OCI-LY7 (cell line): ENCODE measurements around the gene CDK19. TPM values are rescaled to one million over a fixed set of nuclear protein-coding genes. Genes with fewer than 3 reads are reported as not detected.
"Not testable (repeated sequence)": the region's sequence is repeated elsewhere in the genome, so short reads cannot be mapped to it uniquely, and the experiment has no call there.

Experiments
- BruUV-seq: library from RNA; stranded (reverse); fragments of 400-500 nt; replicated peaks from 2 replicates; lab custom pipeline; 2021; lab: Mats Ljungman, UMichigan
- CTCF ChIA-PET: fragments of 300-600 bp; sonication (Branson Sonifier 250); formaldehyde crosslinking; loops from one replicate; lab custom pipeline; 2022; ENCODE audit warnings: antibody characterized with exemption; ENCODE audit not compliant: unreplicated experiment; lab: Charles Lee
- POLR2A ChIA-PET: fragments of 300-600 bp; sonication (Branson Sonifier 250); formaldehyde crosslinking; loops from one replicate; lab custom pipeline; 2022; ENCODE audit warnings: antibody characterized with exemption; lab: Charles Lee
- DNase-seq: peaks from one replicate; pipeline ENCODE4 v3.0.0-alpha.2; 2015; ENCODE audit warnings: low spot score
- H2AFZ ChIP-seq: fragments of 200-600 bp; sonication (generic), shearing (Covaris generic); 2 replicates; pipeline ENCODE4 v1.6.1; 2014; ENCODE audit warnings: mild to moderate bottlenecking, antibody characterized with exemption, low read length, moderate library complexity
- H3K27ac ChIP-seq: fragments of 200-600 bp; sonication (generic); 2 replicates; pipeline ENCODE4 v1.5.1; 2014; ENCODE audit warnings: mixed run types, low read depth, mild to moderate bottlenecking, moderate library complexity, low read length, inconsistent platforms; ENCODE audit not compliant: poor library complexity, severe bottlenecking
- H3K36me3 ChIP-seq: fragments of 200-600 bp; sonication (generic); 2 replicates; pipeline ENCODE4 v1.6.1; 2014; ENCODE audit warnings: mild to moderate bottlenecking, antibody characterized with exemption, low read length, moderate library complexity, mixed read lengths; ENCODE audit not compliant: insufficient read depth
- H3K4me1 ChIP-seq: fragments of 200-600 bp; sonication (generic); 2 replicates; pipeline ENCODE4 v1.5.1; 2014; ENCODE audit warnings: mild to moderate bottlenecking, low read length; ENCODE audit not compliant: insufficient read depth, poor library complexity, severe bottlenecking
- H3K4me2 ChIP-seq: fragments of 200-600 bp; sonication (generic); 2 replicates; pipeline ENCODE4 v1.6.1; 2014; ENCODE audit warnings: mild to moderate bottlenecking, low read length
- H3K4me3 ChIP-seq: fragments of 200-600 bp; sonication (generic); 2 replicates; pipeline ENCODE4 v1.5.1; 2014; ENCODE audit warnings: mild to moderate bottlenecking, low read depth, low read length; ENCODE audit not compliant: poor library complexity, severe bottlenecking
- H3K79me2 ChIP-seq: fragments of 200-600 bp; sonication (generic); 2 replicates; pipeline ENCODE4 v1.6.1; 2016; ENCODE audit warnings: low read depth, mild to moderate bottlenecking, low read length, moderate library complexity, mixed read lengths; ENCODE audit not compliant: insufficient read depth
- H3K9me2 ChIP-seq: fragments of 200-600 bp; sonication (generic); 2 replicates; pipeline ENCODE4 v1.6.1; 2016; ENCODE audit warnings: mild to moderate bottlenecking, low read length, mixed read lengths; ENCODE audit not compliant: insufficient read depth
- H3K9me3 ChIP-seq: fragments of 200-600 bp; sonication (generic); 2 replicates; pipeline ENCODE4 v1.6.1; 2014; ENCODE audit warnings: mild to moderate bottlenecking, mixed run types, low read length, mixed read lengths
- H4K20me1 ChIP-seq: fragments of 200-600 bp; sonication (generic); 2 replicates; pipeline ENCODE4 v1.6.1; 2014; ENCODE audit warnings: mild to moderate bottlenecking, antibody characterized with exemption, low read length, moderate library complexity, mixed read lengths; ENCODE audit not compliant: insufficient read depth
- EZH2phosphoT487 ChIP-seq: fragments of 200-600 bp; sonication (generic); IDR thresholded peaks from 2 replicates; pipeline ENCODE4 v1.6.1; 2018; ENCODE audit warnings: low read depth, borderline replicate concordance, mild to moderate bottlenecking, mixed run types, antibody characterized with exemption, low read length, moderate library complexity, mixed read lengths
- intact Hi-C: fragments of 100-400 bp; cut with micrococcal nuclease; formaldehyde crosslinking; loops from one replicate; pipeline ENCODE4 v1.10.0; 2022; ENCODE audit not compliant: unreplicated experiment
- total RNA-seq, 2 experiments: library from RNA; depleted of rRNA in 1 of 2; stranded (reverse); fragments of >200 nt in 1 of 2; shearing (Covaris generic) in 1 of 2; gene quantifications; 2 replicates each; pipeline ENCODE4 v1.2.3, GENCODE V29; 2014 to 2022
- TF ChIP-seq, protein P1 (sequence below): fragments of 200-600 bp; sonication (generic); conservative IDR thresholded peaks from 2 replicates; pipeline ENCODE4 v1.5.1; 2014; ENCODE audit warnings: mild to moderate bottlenecking, antibody characterized with exemption, low read length, moderate library complexity, mixed read lengths

Gene CDK19
- total RNA-seq, 2 experiments from 2014 or later, result 15.4 to 35.6 TPM

DNA sequence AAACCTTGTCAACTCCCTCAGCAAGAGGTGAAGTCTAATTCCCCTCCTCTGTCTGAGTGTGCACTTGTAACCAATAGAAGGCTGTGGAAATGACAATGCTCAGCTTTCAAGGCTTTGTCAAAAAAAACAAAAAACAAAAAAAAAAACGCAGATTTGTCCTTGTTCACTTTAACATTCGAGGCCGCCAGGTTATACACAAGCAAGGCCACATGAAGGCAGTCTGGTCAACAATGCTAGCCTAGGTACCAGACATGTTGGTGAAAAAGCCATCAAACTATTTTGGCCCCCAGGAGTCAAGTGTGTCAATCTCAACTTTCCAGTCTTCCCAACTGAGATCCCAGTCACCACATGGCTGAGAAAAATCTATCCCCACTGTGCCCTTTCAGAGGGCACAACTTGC lies 92.3 kb downstream of the CDK19 start:
- H3K9me2 ChIP-seq, result no peaks in the 10 kb centered on the region
- DNase-seq, result no peak
- POLR2A ChIA-PET, result no interaction called here
- no peak overlapping the region for H2AFZ ChIP-seq
- no peak overlapping the region for H3K4me3 ChIP-seq
- H3K4me2 ChIP-seq, result no peak overlapping the region
- no peaks in the 10 kb centered on the region for H3K79me2 ChIP-seq
- TF ChIP-seq, protein P1, sequence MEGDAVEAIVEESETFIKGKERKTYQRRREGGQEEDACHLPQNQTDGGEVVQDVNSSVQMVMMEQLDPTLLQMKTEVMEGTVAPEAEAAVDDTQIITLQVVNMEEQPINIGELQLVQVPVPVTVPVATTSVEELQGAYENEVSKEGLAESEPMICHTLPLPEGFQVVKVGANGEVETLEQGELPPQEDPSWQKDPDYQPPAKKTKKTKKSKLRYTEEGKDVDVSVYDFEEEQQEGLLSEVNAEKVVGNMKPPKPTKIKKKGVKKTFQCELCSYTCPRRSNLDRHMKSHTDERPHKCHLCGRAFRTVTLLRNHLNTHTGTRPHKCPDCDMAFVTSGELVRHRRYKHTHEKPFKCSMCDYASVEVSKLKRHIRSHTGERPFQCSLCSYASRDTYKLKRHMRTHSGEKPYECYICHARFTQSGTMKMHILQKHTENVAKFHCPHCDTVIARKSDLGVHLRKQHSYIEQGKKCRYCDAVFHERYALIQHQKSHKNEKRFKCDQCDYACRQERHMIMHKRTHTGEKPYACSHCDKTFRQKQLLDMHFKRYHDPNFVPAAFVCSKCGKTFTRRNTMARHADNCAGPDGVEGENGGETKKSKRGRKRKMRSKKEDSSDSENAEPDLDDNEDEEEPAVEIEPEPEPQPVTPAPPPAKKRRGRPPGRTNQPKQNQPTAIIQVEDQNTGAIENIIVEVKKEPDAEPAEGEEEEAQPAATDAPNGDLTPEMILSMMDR, result no peak
- no peak for TF ChIP-seq EZH2phosphoT487
- no TSS peak for BruUV-seq
- no peaks in the 10 kb centered on the region for H3K9me3 ChIP-seq
- no peak overlapping the region for H3K27ac ChIP-seq
- H4K20me1 ChIP-seq, result no peaks in the 10 kb centered on the region
- H3K4me1 ChIP-seq, result no peaks in the 10 kb centered on the region
- H3K36me3 ChIP-seq, result no peaks in the 10 kb centered on the region
- intact Hi-C loops, result no loop called here
- CTCF ChIA-PET, result no interaction called here

DNA sequence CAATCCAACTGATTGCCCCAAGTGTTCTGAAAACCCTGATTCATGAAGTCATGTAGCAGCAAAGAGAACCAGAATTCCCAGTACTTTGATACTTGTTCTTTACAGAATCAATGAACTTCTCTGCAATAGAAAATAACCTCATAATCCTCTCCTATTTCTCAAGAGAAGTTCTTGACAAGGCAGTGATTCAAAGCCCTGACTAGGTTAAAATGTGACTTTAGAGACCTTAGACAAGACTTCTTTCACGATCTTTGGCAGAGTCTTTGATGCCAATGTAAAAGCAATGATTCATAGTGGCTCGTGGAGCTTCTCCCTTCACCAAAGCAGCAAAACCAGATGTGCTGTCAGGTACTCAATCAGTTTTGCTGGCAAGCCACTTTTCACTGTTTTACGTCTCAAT lies 95.2 kb downstream of the CDK19 start:
- Histone ChIP-seq H3K4me2 (no peak overlapping the region), H3K4me3 (no peak overlapping the region), H3K36me3 (no peaks in the 10 kb centered on the region), H3K27ac (no peak overlapping the region), H3K4me1 (no peaks in the 10 kb centered on the region), H3K9me2 (no peaks in the 10 kb centered on the region), H4K20me1 (no peaks in the 10 kb centered on the region), H3K79me2 (no peaks in the 10 kb centered on the region), H3K9me3 (no peaks in the 10 kb centered on the region), H2AFZ (no peak overlapping the region)
- intact Hi-C loops, result no loop called here
- POLR2A ChIA-PET, result interaction anchor here (0.7 kb wide), 2 partner anchors 15 to 154 kb away, joined by 3 to 4 read pairs; no protein-coding TSS in a partner anchor
- no TSS peak for BruUV-seq
- no peak for DNase-seq
- CTCF ChIA-PET, result no interaction called here
- TF ChIP-seq, protein P1, result no peak
- TF ChIP-seq EZH2phosphoT487, result no peak

DNA sequence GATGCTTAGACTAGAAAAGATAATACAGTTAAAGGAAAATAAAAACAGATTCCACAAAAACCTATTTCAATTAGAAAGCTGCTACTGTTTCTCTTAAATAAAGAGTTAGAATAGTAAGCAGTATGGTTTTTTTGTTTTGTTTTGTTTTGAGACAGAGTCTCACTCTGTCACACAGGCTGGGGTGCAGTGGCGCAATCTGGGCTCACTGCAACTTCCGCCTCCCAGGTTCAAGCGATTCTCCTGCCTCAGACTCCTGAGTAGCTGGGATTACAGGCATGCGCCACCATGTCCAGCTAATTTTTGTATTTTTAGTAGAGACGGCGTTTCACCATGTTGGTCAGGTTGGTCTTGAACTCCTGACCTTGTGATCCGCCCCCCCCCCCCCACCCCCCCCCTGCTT lies 95.7 kb downstream of the CDK19 start:
- H4K20me1 ChIP-seq, H3K36me3 ChIP-seq, H3K4me2 ChIP-seq, BruUV-seq, CTCF ChIA-PET, H3K4me3 ChIP-seq, intact Hi-C loops, H3K9me3 ChIP-seq, H3K4me1 ChIP-seq, DNase-seq, H3K9me2 ChIP-seq, H3K79me2 ChIP-seq, H2AFZ ChIP-seq, H3K27ac ChIP-seq: not testable (repeated sequence)
- POLR2A ChIA-PET, result interaction anchor here (0.7 kb wide), 1 partner anchor 14 kb away, joined by 3 read pairs; no protein-coding TSS in a partner anchor
